Measurements from ENCODE around the gene EPB41.
A peak's percentile ranks its signal among the peaks of the same experiment; 100 is the strongest.
"Not testable (repeated sequence)": the region's sequence is repeated elsewhere in the genome, so short reads cannot be mapped to it uniquely, and the experiment has no call there.

Gene EPB41

DNA sequence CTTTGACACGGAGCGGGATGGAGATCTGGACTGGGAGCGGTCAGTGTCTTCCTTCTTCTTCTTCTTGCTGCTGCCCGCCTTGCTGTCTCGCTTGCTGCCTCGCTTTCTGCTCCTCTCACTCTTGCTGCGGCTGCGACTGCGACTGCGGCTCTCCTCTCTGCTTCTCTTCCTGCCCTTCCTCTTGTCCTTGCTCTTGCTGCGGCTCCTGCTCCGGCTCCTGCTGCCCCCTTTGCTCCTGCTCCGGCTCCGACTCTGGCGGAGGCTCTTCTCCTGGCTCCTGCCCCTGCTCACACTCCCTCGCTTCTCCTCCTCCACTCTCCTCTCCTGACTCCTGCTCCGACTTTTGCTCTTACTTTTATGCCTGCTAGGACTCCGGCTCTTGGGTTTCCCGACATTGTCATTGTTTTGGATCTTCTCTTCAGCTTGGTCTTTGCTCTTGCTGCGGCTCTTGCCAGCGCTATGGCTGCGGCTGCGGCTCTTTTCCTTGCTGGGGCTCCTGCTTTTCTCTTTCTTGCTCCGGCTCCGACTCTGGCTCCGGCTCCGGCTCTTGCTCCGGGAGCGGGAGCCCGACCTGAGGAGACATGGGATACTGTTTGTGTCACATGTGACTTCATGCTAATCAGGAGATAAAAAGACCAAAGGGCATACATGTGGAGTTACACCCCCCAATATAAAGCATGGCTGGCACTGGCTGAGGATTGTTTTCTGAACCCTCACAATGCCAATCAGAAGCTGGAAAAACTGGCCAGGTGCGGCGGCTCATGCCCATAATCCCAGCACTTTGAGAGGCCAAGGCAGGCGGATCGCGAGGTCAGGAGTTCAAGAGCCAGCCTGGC is 234.5 kb downstream of the EPB41 start:
- H3K27ac ChIP-seq: no peak overlapping the region
- no peak overlapping the region for H3K4me3 ChIP-seq

- H3K27ac ChIP-seq, H3K4me3 ChIP-seq: not testable (repeated sequence)
Observed at GRCh38 chr1:29150346-29150745, 236.0 kb downstream of the EPB41 start.

DNA sequence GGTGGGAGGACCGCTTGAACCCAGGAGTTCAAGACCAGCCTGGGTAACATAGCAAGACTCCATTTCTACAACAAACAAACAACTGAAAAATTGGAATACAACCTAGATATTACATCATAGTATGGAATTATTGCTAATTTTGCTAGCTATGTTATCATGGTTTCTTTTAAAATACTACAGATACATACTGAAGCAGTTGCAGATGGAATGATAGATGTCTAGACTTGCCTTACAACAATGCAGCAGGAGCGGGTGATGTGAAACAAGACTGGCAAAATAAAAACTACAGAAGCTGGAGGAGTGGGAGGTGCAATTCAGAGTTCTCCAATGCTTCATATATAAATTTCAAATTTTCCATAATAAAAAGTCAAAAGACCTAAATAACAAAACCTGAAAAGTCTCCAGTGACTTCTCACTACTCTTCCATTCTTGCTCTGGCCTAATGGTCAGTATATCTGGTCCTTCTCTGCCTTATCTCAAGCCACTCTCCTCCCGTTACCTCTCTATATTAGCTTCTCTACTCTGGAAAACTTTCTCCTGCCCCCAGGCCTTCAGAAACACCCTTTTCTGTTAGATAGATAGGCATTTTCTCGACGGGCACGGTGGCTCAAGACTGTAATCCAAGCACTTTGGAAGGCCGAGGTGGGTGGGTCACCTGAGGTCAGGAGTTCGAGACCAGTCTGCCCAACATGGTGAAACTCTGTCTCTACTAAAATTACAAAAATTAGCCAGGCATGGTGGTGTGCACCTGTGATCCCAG is 237.9 kb downstream of the EPB41 start:
- Histone ChIP-seq H3K4me3 (no peak overlapping the region), H3K27ac (no peak overlapping the region)

DNA sequence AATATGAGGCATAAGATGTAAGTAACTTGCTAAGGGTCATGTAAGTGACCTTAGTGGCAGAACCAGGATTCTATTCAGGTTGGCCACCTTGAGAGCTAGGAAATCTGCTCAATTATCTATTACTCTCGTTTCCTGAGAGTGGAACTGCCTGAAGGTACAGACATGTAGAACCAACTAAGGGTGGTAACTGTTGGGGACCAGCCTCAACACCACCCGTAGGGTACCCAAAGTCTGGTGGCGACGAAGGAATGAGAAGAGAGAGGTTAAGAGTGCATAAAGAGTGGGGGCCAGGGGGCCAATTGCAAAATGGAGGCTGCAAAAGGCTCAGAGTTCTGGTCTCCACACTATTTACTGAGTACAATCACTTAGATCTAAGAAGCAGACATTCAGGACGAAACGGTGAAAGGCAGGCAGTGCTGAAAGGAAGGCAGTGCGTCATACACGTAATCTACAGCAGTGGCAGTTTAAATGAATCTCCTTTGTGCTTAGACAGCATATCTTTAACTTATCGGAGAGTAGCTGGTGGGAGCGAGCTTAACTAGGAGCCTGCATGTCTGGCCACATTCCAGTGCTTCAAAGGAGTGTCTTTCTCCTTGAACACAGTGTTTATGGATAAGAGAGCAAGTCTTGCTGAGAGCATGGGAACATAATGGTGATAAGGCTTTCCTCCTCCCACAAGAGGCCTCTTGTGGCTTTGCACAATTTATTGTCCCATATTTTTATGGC is 242.3 kb downstream of the EPB41 start:
- H3K27ac ChIP-seq: no peak overlapping the region
- H3K4me3 ChIP-seq: no peak overlapping the region

GRCh38 chr1:29157269-29157601 is 242.9 kb downstream of the EPB41 start:
- no peak overlapping the region for H3K27ac ChIP-seq

DNA sequence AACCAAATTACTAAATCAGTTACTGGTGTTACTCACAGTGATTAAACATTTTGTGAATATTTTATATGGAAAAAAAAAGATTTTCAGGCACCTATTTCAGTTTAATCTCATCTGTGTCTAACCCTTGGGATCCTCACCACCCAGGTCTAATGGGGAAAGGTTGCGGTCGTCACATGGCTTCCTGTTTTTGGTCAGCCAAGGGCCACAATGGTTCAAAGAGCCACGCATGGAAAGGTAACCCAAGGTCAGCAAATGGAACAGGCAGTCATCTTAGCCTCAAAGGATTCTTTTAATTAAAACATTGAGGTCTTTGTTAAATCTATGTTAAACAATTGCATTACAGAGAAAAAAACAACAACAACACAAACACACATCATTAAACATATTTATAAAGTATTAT is 245.4 kb downstream of the EPB41 start:
- Histone ChIP-seq H3K27ac (no peak overlapping the region), H3K4me3 (no peak overlapping the region)

More at GRCh38 chr1:29157269-29157601, 242.9 kb downstream of the EPB41 start:
- no peak overlapping the region for H3K4me3 ChIP-seq

DNA sequence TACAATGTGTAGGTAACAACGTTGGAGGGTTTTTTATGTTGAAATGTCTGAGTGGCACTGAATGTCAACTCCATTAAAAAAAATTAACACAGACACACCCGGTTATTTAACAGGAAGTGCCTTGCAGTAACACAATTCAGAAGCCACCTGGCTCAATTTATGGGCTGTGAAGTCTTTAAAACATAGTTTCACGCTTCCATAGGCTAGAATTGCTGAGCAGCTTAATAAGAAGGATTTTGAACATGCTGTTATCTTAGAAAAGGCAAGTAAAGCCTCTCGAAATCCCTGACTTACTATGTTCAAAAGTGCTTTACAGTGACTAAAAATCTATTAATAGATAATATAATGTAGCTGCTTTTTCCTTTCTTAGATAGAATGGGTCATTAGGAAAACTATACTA is 247.7 kb downstream of the EPB41 start:
- Histone ChIP-seq H3K27ac (peak overlapping the region in 1 of 21 experiments; percentile 23), H3K4me3 (no peak overlapping the region)

- Histone ChIP-seq H3K4me3 (no peak overlapping the region), H3K27ac (no peak overlapping the region)
Observed at GRCh38 chr1:29162476-29163138, 248.2 kb downstream of the EPB41 start.

DNA sequence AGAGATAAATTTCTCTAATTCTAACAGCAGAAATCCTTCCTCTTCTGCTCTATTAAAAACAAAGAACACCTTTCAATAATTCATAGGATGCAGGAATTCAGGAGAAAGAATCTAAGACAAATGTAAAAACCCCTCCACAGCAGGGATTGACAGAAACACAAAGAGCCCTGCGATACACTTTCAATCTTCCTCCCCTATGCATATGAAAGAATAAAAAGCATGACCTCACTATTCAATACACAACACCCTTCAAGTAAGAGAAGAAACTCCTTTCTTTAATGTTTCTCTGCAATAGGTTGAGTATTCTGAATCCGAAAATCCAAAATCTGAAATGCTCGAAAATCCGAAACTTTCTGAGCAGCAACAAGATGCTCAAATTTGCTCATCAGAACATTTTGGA is 250.2 kb downstream of the EPB41 start:
- Histone ChIP-seq H3K4me3 (no peak overlapping the region), H3K27ac (no peak overlapping the region)

DNA sequence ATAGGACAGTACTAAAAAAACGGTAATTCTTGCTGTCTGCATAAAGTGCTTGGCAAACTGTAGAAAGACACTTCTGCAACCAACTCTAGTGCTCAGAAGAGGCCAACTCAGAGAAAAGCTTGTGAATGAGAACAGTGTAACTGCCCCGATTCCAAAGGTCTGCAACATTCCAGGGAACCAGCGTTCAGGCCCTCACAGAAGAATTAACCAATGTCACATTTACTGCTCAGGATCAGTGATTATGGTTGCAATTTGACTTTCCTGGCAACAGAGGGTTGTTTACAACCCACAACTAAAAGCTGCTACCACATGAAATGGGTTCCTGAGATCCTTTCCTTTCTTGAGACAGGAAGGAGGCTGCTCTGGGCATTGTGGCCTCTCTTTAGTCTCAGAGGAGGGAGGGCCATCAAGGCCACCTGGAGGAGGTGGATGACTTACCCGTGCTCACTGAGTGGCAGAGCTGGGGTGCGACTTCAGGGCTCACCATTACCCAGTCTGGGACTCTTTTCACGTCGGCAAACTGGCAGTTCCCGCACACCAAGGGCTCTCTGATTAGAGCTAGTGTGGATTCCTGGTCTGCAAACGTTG is 252.0 kb downstream of the EPB41 start:
- H3K27ac ChIP-seq: no peak overlapping the region
- H3K4me3 ChIP-seq: no peak overlapping the region

GRCh38 chr1:29167904-29168303 is 253.5 kb downstream of the EPB41 start:
- H3K4me3 ChIP-seq: no peak overlapping the region
- no peak overlapping the region for H3K27ac ChIP-seq
